HG02642 (cell line): Measurements from ENCODE around the gene ELP6.
"Not testable (repeated sequence)": the region's sequence is repeated elsewhere in the genome, so short reads cannot be mapped to it uniquely, and the experiment has no call there.

Source experiments
- ATAC-seq: cut with Tn5 transposase; IDR thresholded peaks from one replicate; pipeline ENCODE4 v1.9.1; 2021; ENCODE audit warnings: mild to moderate bottlenecking; ENCODE audit not compliant: unreplicated experiment, poor library complexity

Gene ELP6

DNA sequence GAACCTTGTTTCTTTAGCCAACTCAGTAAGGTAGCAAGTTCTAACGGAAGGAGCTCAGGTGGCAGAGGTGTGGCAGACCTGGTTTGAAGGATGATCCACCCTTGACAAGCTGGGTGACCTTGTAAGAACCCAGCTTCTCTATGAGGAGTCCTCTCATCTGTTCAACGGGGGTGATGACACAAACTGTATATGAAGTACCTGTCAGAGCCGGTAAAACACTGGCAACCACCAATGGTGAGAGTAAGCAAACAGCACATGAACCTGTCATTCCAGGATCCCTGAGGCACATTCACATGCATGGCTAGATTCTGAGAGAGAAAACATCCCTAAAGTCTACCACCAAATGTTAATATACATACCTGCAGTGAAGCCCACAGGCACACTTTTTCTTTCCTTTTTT, 40.1 kb downstream of the ELP6 start:
- no peak for ATAC-seq

DNA sequence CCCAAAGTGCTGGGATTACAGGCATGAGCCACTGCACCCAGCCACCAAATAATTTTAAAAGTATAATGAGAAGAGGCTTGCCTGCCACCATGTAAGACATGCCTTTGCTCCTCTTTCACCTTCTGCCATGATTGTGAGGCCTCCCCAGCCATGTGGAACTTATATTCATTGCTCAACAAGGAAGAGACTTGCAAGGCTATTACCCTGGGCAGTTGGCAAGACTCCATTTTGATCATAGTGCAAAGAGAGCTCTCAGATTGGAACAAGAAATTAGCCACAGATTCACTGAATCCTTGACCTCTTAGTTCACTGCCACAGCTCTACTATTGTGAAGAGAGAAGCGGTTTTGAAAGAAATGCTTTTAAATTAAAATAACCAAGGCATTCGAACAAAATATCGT, 43.9 kb downstream of the ELP6 start:
- no peak for ATAC-seq

DNA sequence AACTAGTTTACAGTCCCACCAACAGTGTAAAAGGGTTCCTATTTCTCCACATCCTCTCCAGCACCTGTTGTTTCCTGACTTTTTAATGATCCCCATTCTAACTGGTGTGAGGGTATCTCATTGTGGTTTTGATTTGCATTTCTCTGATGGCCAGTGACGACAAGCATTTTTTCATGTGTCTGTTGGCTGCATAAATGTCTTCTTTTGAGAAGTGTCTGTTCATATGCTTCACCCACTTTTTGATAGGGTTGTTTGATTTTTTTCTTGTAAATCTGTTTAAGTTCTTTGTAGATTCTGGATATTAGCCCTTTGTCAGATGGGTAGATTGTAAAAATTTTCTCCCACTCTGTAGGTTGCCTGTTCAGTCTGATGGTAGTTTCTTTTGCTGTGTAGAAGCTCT, 45.2 kb downstream of the ELP6 start:
- ATAC-seq: not testable (repeated sequence)

GRCh38 chr3:47464588-47464987, 48.9 kb downstream of the ELP6 start:
- no peak for ATAC-seq

GRCh38 chr3:47459534-47460085, 53.9 kb downstream of the ELP6 start:
- not testable (repeated sequence) for ATAC-seq

- no peak for ATAC-seq
Measured at GRCh38 chr3:47456984-47457383, 56.5 kb downstream of the ELP6 start.

GRCh38 chr3:47455806-47456452, 57.6 kb downstream of the ELP6 start:
- no peak for ATAC-seq

- ATAC-seq: no peak
Measured at GRCh38 chr3:47452453-47453215, 60.9 kb downstream of the ELP6 start.
